Kidney epithelial cell (primary cell): ENCODE measurements around the gene PIK3R1. TPM values are rescaled to one million over a fixed set of nuclear protein-coding genes. Genes with fewer than 3 reads are reported as not detected.

Experiments used
- DNase-seq: peaks from one replicate; pipeline ENCODE4 v3.0.0-alpha.2; 2010; ENCODE audit warnings: low read depth
- H3K27me3 ChIP-seq: 2 replicates; pipeline ENCODE4 v1.6.0; 2011; ENCODE audit warnings: low read length; ENCODE audit not compliant: control insufficient read depth, insufficient read depth
- H3K36me3 ChIP-seq: 2 replicates; pipeline ENCODE4 v1.5.1; 2011; ENCODE audit warnings: low read length; ENCODE audit not compliant: control insufficient read depth, insufficient read depth
- H3K4me3 ChIP-seq: 2 replicates; pipeline ENCODE4 v1.5.1; 2011; ENCODE audit warnings: low read depth, mild to moderate bottlenecking, control low read depth, low read length
- total RNA-seq: library from RNA; depleted of rRNA; stranded (reverse); fragments of >200 nt; gene quantifications from 2 replicates; pipeline ENCODE4 v1.2.3, GENCODE V29; 2015
- TF ChIP-seq, protein P1 (sequence below): IDR thresholded peaks from 2 replicates; pipeline ENCODE4 v1.5.1; 2011; ENCODE audit warnings: mild to moderate bottlenecking, moderate library complexity, low read length, control low read depth, inconsistent platforms; ENCODE audit not compliant: insufficient read depth, poor library complexity, severe bottlenecking

The PIK3R1 gene
- total RNA-seq, 1 donor from 2014 or later, result 21.1 TPM

DNA sequence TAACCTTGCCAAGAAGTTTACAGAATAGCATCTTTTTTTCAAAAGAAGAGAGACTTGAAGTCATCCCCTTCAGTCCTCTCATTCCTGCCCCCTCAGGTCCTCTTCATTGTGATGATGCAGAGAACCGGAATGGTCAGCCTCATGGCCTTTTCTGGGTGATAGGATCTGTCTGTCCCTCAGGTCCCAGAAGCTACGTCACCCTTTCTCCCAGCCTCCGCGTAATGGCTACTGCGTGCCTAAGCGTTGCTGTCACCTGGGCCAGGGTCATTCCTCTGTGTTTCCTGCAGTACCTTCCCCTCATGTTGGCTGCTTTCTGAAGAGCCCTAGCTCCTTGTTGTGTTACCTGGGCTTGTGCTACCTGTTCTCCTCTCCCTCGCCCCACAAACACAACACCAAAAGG lies 4.7 kb downstream of the PIK3R1 start:
- no peak for DNase-seq
- Histone ChIP-seq H3K27me3 (no peaks in the 10 kb centered on the region), H3K36me3 (no peaks in the 10 kb centered on the region), H3K4me3 (no peak overlapping the region)
- TF ChIP-seq, protein P1, sequence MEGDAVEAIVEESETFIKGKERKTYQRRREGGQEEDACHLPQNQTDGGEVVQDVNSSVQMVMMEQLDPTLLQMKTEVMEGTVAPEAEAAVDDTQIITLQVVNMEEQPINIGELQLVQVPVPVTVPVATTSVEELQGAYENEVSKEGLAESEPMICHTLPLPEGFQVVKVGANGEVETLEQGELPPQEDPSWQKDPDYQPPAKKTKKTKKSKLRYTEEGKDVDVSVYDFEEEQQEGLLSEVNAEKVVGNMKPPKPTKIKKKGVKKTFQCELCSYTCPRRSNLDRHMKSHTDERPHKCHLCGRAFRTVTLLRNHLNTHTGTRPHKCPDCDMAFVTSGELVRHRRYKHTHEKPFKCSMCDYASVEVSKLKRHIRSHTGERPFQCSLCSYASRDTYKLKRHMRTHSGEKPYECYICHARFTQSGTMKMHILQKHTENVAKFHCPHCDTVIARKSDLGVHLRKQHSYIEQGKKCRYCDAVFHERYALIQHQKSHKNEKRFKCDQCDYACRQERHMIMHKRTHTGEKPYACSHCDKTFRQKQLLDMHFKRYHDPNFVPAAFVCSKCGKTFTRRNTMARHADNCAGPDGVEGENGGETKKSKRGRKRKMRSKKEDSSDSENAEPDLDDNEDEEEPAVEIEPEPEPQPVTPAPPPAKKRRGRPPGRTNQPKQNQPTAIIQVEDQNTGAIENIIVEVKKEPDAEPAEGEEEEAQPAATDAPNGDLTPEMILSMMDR, result no peak

DNA sequence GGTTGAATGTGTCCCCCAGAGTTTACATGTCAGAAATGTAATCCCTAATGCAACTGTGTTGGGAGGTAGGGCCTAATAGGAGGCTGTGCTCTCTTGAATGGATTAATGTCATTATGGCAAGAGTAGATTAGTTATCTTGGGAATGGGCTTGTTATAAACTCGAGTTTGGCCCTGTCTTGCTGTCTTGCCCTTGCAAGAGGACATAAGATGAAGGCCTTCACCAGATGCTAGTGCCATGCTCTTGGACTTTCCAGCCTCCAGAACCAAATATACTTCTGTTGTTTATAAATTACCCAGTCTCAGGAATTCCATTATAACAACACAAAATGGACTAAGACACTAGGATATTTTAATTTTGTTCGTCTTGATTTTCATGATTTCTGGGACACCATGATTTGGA lies 5.4 kb downstream of the PIK3R1 start:
- Histone ChIP-seq H3K27me3 (no peaks in the 10 kb centered on the region), H3K4me3 (no peak overlapping the region), H3K36me3 (no peaks in the 10 kb centered on the region)
- TF ChIP-seq, protein P1, result no peak
- no peak for DNase-seq

DNA sequence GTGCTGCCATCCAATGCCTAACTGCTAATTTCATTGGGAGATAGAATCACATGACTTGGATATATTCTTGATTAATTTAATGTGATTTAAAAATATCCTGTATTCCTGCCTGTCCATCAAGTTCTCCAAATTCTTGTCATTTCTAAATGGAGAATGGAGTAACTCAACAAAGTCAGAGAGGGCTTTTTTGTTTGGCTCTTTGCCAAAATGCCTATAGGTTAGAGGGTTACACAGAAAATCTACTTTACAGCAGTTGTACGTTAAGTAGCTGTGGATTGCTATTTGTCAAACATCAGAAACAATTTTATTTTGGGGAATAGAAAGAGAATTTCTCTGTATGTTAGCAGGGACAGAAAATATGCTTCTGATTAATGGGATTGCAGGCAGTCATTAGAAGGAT lies 5.9 kb downstream of the PIK3R1 start:
- no peak for DNase-seq
- Histone ChIP-seq H3K4me3 (no peak overlapping the region), H3K36me3 (no peaks in the 10 kb centered on the region), H3K27me3 (no peaks in the 10 kb centered on the region)
- TF ChIP-seq, protein P1, result no peak

DNA sequence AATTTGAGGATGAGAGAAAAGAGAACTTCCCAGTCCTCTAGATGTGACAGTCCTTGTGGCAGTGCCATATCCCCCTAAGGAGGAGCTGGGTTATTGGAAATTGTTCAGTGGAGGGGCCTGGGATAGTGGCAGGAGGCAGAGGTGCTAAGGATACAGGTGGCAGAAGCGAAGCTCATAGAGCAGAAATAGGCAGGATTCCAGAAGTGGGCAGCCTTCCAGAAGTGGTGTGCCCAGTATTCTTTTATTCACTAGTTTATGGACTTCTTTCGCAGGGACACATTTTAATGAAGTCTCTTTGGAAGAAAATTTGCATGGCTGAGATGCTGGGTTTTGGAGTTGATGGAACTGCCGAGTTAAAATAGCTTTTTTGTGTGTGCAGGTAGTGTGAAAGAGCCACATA lies 6.8 kb downstream of the PIK3R1 start:
- TF ChIP-seq, protein P1, result no peak
- no peak for DNase-seq
- Histone ChIP-seq H3K4me3 (no peak overlapping the region), H3K27me3 (no peaks in the 10 kb centered on the region), H3K36me3 (no peaks in the 10 kb centered on the region)

DNA sequence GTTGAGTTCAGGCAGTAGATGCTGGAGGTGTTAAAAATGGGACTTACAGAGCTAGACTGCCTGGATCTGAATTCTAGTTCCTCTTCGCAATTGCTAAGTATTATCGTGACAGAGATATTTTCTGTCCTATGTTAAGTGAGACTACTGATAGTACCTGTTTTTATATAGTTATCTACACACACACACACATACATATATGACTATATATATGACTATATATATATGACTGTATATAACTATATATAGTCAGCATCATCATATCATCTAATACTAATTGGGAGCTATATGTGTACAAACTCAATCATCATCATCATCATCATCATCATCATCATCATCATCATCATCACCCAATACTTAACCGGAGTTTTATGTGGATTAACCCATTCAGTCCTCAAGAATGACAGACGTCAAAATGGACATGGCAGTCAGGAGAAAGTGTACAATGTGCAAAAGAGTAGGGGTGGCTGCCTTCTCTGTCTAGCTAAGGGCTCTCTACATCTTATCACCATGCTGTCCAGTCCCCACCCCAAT lies 7.3 kb downstream of the PIK3R1 start:
- no peak for DNase-seq
- Histone ChIP-seq H3K27me3 (no peaks in the 10 kb centered on the region), H3K36me3 (no peaks in the 10 kb centered on the region), H3K4me3 (no peak overlapping the region)
- TF ChIP-seq, protein P1, result no peak

DNA sequence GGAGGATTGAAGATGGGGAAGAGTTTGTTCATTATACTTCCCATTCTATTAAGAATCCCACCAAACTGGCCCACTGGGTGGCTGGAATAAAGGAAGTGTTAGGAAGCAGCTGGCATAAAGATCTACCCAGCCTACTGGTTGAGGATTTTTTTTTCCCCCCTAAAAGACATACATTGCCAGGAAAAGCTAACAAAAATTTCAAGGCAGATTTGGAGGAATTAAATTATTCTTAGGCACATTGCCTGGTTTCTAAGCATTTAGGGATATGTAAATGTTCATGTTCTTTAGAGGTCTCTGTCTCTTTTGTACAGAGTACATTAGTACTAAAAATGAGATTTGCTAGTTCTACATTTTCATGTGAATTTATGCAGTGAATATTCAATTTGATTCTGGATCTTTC lies 8.3 kb downstream of the PIK3R1 start:
- TF ChIP-seq, protein P1, result no peak
- no peak overlapping the region for H3K4me3 ChIP-seq
- H3K36me3 ChIP-seq, result no peaks in the 10 kb centered on the region
- H3K27me3 ChIP-seq, result no peaks in the 10 kb centered on the region
- no peak for DNase-seq
